HepG2 (cell line): Measurements from ENCODE around the gene DDX46. TPM values are rescaled to one million over a fixed set of nuclear protein-coding genes. Genes with fewer than 3 reads are reported as not detected.

Source experiments
- CERS6 ChIP-seq: sonication (generic); formaldehyde crosslinking; IDR thresholded peaks from 2 replicates; pipeline ENCODE4 v1.5.0; 2020; ENCODE audit warnings: missing genetic modification reagents
- EED ChIP-seq: sonication (generic); formaldehyde crosslinking; IDR thresholded peaks from 2 replicates; pipeline ENCODE4 v1.5.0; 2020; ENCODE audit warnings: mild to moderate bottlenecking, missing genetic modification reagents
- GLMP ChIP-seq: sonication (generic); formaldehyde crosslinking; IDR thresholded peaks from 2 replicates; pipeline ENCODE4 v1.9.0; 2021; ENCODE audit warnings: missing genetic modification reagents, mild to moderate bottlenecking, borderline replicate concordance
- HBP1 ChIP-seq: IDR thresholded peaks from 2 replicates; pipeline ENCODE4 v1.6.1; 2016; ENCODE audit warnings: low read depth, control low read depth
- MXD4 ChIP-seq: IDR thresholded peaks from 2 replicates; pipeline ENCODE4 v1.6.1; 2016; ENCODE audit warnings: mild to moderate bottlenecking, missing biosample characterization, missing genetic modification reagents
- NFYC ChIP-seq: IDR thresholded peaks from 2 replicates; pipeline ENCODE4 v1.6.1; 2016; ENCODE audit warnings: missing genetic modification reagents, missing compliant biosample characterization
- PHF20 ChIP-seq: sonication (generic); formaldehyde crosslinking; IDR thresholded peaks from 2 replicates; pipeline ENCODE4 v1.5.0; 2020; ENCODE audit warnings: mild to moderate bottlenecking, missing genetic modification reagents
- POLR2AphosphoS2 ChIP-seq: IDR thresholded peaks from 2 replicates; pipeline ENCODE4 v1.6.1; 2011; ENCODE audit warnings: low read depth, low read length, improper control_type of control experiment
- RFX5 ChIP-seq: IDR thresholded peaks from 2 replicates; pipeline ENCODE4 v1.6.1; 2011; ENCODE audit warnings: low read depth, low read length, improper control_type of control experiment
- TGIF2 ChIP-seq: IDR thresholded peaks from 2 replicates; pipeline ENCODE4 v1.6.1; 2016; ENCODE audit warnings: control low read depth, missing compliant biosample characterization
- TOE1 ChIP-seq: sonication (generic); formaldehyde crosslinking; IDR thresholded peaks from 2 replicates; pipeline ENCODE4 v1.4.0; 2020; ENCODE audit warnings: mild to moderate bottlenecking, missing genetic modification reagents
- ZBTB42 ChIP-seq: sonication (generic); formaldehyde crosslinking; IDR thresholded peaks from 2 replicates; pipeline ENCODE4 v1.5.0; 2020; ENCODE audit warnings: mild to moderate bottlenecking, missing genetic modification reagents
- ZNF180 ChIP-seq: sonication (generic); formaldehyde crosslinking; IDR thresholded peaks from 2 replicates; pipeline ENCODE4 v1.4.0; 2020; ENCODE audit warnings: low read depth, missing genetic modification reagents, borderline replicate concordance
- ZNF329 ChIP-seq: sonication (generic); formaldehyde crosslinking; IDR thresholded peaks from 2 replicates; pipeline ENCODE4 v1.9.0; 2021; ENCODE audit warnings: low read depth, mild to moderate bottlenecking, missing genetic modification reagents
- ZNF350 ChIP-seq: sonication (generic); formaldehyde crosslinking; IDR thresholded peaks from 2 replicates; pipeline ENCODE4 v1.4.0; 2020; ENCODE audit warnings: mild to moderate bottlenecking, low read depth, missing genetic modification reagents, borderline replicate concordance
- ZNF616 ChIP-seq: sonication (generic); formaldehyde crosslinking; IDR thresholded peaks from 2 replicates; pipeline ENCODE4 v1.5.0; 2020; ENCODE audit warnings: low read depth, mild to moderate bottlenecking, missing genetic modification reagents
- ZSCAN20 ChIP-seq: sonication (generic); formaldehyde crosslinking; IDR thresholded peaks from 2 replicates; pipeline ENCODE4 v1.4.0; 2020; ENCODE audit warnings: missing genetic modification reagents, mild to moderate bottlenecking, borderline replicate concordance
- ZSCAN5A ChIP-seq: sonication (generic); formaldehyde crosslinking; IDR thresholded peaks from 2 replicates; pipeline ENCODE4 v1.8.0; 2022; ENCODE audit warnings: mild to moderate bottlenecking, missing genetic modification reagents, borderline replicate concordance
- polyA plus RNA-seq, 8 experiments: library from polyadenylated mRNA; depleted of rRNA in 3 of 8; stranded (reverse) in 7 of 8; unstranded in 1 of 8; fragments of >200 nt; fragmentation: Illumina TruSeq in 4 of 8; extraction: Trizol in 4 of 8; gene quantifications; 2 replicates each; pipeline versions ENCODE4 v1.2.1 to v1.2.3, GENCODE V29; 2011 to 2016; ENCODE audit warnings: low read depth in 4 of 8, missing spikeins in 1 of 8, mixed read lengths in 1 of 8; ENCODE audit not compliant: insufficient read depth in 1 of 8
- total RNA-seq, 5 experiments: library from RNA; depleted of rRNA; stranded (reverse); fragments of >200 nt; fragmentation: Illumina TruSeq; extraction: Trizol; gene quantifications; 2 replicates each; pipeline ENCODE4 v1.2.3, GENCODE V29; 2016; ENCODE audit warnings: low read depth in 1 of 5
- TF ChIP-seq, protein P1 (sequence below): sonication (generic); formaldehyde crosslinking; IDR thresholded peaks from 2 replicates; pipeline ENCODE4 v1.5.0; 2020; ENCODE audit warnings: missing genetic modification reagents, mild to moderate bottlenecking, borderline replicate concordance
- TF ChIP-seq, protein P2 (sequence below): sonication (generic); formaldehyde crosslinking; IDR thresholded peaks from 2 replicates; pipeline ENCODE4 v1.5.0; 2020; ENCODE audit warnings: missing genetic modification reagents
- TF ChIP-seq, protein P3 (sequence below): sonication (generic); formaldehyde crosslinking; IDR thresholded peaks from 2 replicates; pipeline ENCODE4 v1.4.0; 2020; ENCODE audit warnings: missing genetic modification reagents

Gene DDX46
- total and polyA plus RNA-seq, 2 of the 13 experiments (the other 11 are each of a cell fraction or from before 2014, with no cell fraction given), result 27.3 to 59.3 TPM

DNA sequence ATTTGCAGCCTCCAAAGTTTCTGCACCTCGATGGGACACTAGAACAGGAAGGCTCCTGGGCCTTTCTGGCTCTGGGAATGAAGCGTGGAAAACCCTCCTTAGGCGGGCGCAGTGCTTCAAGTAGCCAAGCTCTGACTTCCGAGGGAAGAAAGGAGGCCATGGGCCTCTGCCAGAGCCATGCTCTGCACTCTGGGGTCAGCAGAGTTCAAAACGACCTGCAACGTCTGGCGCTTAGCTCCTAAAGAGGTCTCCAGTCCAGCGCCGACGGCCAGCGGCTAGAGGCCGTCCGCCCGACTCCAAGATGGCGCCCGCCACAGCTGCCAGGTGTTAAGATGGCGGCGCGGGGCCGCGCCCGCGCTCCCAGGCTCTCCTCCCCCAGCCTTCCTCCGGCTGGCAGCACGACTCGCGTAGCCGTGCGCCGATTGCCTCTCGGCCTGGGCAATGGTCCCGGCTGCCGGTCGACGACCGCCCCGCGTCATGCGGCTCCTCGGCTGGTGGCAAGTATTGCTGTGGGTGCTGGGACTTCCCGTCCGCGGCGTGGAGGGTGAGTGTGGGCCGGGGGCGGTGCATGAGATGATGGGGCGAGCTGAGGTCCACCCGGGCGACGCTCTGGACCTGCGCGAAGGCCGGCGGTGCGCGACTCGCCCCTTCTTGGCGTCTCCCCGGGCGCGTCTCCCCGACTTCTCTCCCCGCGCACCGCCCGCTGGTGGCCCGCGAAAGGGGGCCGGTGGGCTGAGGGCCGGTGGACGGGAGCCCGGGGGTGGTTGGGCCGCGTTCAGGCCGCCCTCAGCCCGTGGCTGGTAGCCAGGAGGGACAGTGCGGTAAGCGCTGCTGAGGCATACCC, 115.6 kb downstream of the DDX46 start, which contains the start of gene TXNDC15 (continued):
- TF ChIP-seq GLMP (CRISPR knock-in tag) (0 out of 2 replicates have a peak, but pooled peaks have one; percentile 45), ZNF180 (CRISPR knock-in tag) (no peak), CERS6 (CRISPR knock-in tag) (no peak), EED (CRISPR knock-in tag) (peak; percentile 96), MXD4 (CRISPR knock-in tag) (peak; percentile 75), HBP1 (CRISPR knock-in tag) (no peak), RFX5 (no peak), TOE1 (no peak), ZSCAN5A (0 out of 2 replicates have a peak, but pooled peaks have one; percentile 30), ZNF329 (CRISPR knock-in tag) (0 out of 2 replicates have a peak, but pooled peaks have one; percentile 58), POLR2AphosphoS2 (no peak), ZBTB42 (CRISPR knock-in tag) (peak; percentile 79), TGIF2 (CRISPR knock-in tag) (peak; percentile 12; the same call in 1 of the 2 replicates), ZNF616 (CRISPR knock-in tag) (peak; percentile 92), ZSCAN20 (peak; percentile 55; the same call in 1 of the 2 replicates), ZNF350 (CRISPR knock-in tag) (peak; percentile 92), PHF20 (CRISPR knock-in tag) (peak; percentile 89), NFYC (CRISPR knock-in tag) (peak; percentile 20; the same call in 1 of the 2 replicates)
- TF ChIP-seq, protein P1, sequence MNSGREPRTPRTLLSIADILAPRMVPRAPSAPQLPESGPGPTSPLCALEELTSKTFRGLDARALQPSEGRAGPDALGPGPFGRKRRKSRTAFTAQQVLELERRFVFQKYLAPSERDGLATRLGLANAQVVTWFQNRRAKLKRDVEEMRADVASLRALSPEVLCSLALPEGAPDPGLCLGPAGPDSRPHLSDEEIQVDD, result peak; percentile 48; the same call in 1 of the 2 replicates
- TF ChIP-seq, protein P2, sequence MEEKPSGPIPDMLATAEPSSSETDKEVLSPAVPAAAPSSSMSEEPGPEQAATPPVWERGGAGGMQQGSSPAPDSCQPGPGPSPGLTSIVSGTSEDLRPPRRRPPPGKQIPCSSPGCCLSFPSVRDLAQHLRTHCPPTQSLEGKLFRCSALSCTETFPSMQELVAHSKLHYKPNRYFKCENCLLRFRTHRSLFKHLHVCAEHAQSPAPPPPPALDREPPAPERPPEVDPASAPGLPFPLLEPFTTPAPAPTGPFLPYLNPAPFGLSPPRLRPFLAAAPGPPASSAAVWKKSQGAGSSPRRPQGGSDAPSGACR (CRISPR knock-in tag), result peak; percentile 79; the same call in 1 of the 2 replicates
- TF ChIP-seq, protein P3, sequence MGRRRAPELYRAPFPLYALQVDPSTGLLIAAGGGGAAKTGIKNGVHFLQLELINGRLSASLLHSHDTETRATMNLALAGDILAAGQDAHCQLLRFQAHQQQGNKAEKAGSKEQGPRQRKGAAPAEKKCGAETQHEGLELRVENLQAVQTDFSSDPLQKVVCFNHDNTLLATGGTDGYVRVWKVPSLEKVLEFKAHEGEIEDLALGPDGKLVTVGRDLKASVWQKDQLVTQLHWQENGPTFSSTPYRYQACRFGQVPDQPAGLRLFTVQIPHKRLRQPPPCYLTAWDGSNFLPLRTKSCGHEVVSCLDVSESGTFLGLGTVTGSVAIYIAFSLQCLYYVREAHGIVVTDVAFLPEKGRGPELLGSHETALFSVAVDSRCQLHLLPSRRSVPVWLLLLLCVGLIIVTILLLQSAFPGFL, result no peak
